ENCODE data around the gene GATAD1.
"Not testable (repeated sequence)": the region's sequence is repeated elsewhere in the genome, so short reads cannot be mapped to it uniquely, and the experiment has no call there.

The GATAD1 gene

GRCh38 chr7:92483624-92484023 lies 36.3 kb downstream of the GATAD1 start:
- DNase-seq (ENCODE audit: low read depth in 2 of 2), result not testable (repeated sequence)

- not testable (repeated sequence) for DNase-seq (ENCODE audit: low read depth in 2 of 2)
Measured at GRCh38 chr7:92484226-92484625, 36.9 kb downstream of the GATAD1 start.

GRCh38 chr7:92485267-92485892 lies 38.1 kb downstream of the GATAD1 start:
- DNase-seq (ENCODE audit: low read depth in 2 of 2), result no peak

GRCh38 chr7:92485974-92486373 lies 38.7 kb downstream of the GATAD1 start:
- no peak for DNase-seq (ENCODE audit: low read depth in 2 of 2)

- no peak for DNase-seq (ENCODE audit: low read depth in 2 of 2)
Measured at GRCh38 chr7:92487804-92488203, 40.5 kb downstream of the GATAD1 start.

- no peak for DNase-seq (ENCODE audit: low read depth in 2 of 2)
Measured at GRCh38 chr7:92489634-92490033, 42.4 kb downstream of the GATAD1 start.

- DNase-seq (ENCODE audit: low read depth in 2 of 2), result no peak
Measured at GRCh38 chr7:92496876-92497275, 49.6 kb downstream of the GATAD1 start.

- DNase-seq (ENCODE audit: low read depth in 2 of 2), result no peak
Measured at GRCh38 chr7:92498557-92498956, 51.3 kb downstream of the GATAD1 start.

- no peak for DNase-seq (ENCODE audit: low read depth in 2 of 2)
Measured at GRCh38 chr7:92503767-92504166, 56.5 kb downstream of the GATAD1 start.

GRCh38 chr7:92504563-92504962 lies 57.3 kb downstream of the GATAD1 start:
- no peak for DNase-seq (ENCODE audit: low read depth in 2 of 2)

- no peak for DNase-seq (ENCODE audit: low read depth in 2 of 2)
Measured at GRCh38 chr7:92506363-92506762, 59.1 kb downstream of the GATAD1 start.

GRCh38 chr7:92508946-92509345 lies 61.7 kb downstream of the GATAD1 start:
- DNase-seq (ENCODE audit: low read depth in 2 of 2), result no peak

Measured in stimulated activated CD4-positive, alpha-beta T cell treated with anti-CD3 and anti-CD28 coated beads, Interleukin-1b, Interleukin-23, amount 100 ng/mL, for 1 hour (primary cell).